Heart left ventricle (tissue), 13 donors: ENCODE results near the gene KCNK13.

ENCODE experiments used
- POLR2A ChIP-seq, 2 donors: fragments of 450-650 bp; IDR thresholded peaks; one replicate each; pipeline ENCODE4 v1.6.1; 2017; ENCODE audit warnings: antibody characterized with exemption in 2 of 2, mild to moderate bottlenecking in 2 of 2, moderate library complexity in 2 of 2
- TF ChIP-seq, protein P1 (sequence below), 12 donors: fragments of 200-600 bp; sonication (generic) in 4 of 12; IDR thresholded peaks; one replicate each; pipeline versions ENCODE4 v1.5.0 to v1.8.0; 2018 to 2022; ENCODE audit warnings: antibody characterized with exemption in 12 of 12, mild to moderate bottlenecking in 5 of 12
- donor health status: ischemic (EF 13 %, LVEDD 7.1; RV severe dilation, severe dysfunction).
- donor health status: DM: no; HTN: yes; CAD: no.
- donor health status: DM: no; HTN: no; CAD: no.
- donor health status: ischemic (EF 25% LVEDD 6.9; RV normal size, moderate dysfunction).
- donor health status: ischemic (EF 25% LVEDD 5.7; RV mildly dilated, moderate dysfunction).
- donor health status: ischemic (EF 35%, LVEDD 5.7; RV mildly dilated, moderate dysfunction).
- donor health status: nonischemic (EF 11% LVEDD 7.7; RV severe dilation, severe dysfunction).
- donor health status: DM: yes; HTN: yes; CAD: no.
- donor health status: PGD.
- donor health status: ischemic (EF 29% LVEDD 5.4; RV normal size, mild dysfunction).
- donor health status: nonischemic (EF 23%, LVEDD 6.1; RV moderate dilation, normal function).

GRCh38 chr14:90050271-90050670, 11.5 kb upstream of the KCNK13 start:
- TF ChIP-seq, protein P1, sequence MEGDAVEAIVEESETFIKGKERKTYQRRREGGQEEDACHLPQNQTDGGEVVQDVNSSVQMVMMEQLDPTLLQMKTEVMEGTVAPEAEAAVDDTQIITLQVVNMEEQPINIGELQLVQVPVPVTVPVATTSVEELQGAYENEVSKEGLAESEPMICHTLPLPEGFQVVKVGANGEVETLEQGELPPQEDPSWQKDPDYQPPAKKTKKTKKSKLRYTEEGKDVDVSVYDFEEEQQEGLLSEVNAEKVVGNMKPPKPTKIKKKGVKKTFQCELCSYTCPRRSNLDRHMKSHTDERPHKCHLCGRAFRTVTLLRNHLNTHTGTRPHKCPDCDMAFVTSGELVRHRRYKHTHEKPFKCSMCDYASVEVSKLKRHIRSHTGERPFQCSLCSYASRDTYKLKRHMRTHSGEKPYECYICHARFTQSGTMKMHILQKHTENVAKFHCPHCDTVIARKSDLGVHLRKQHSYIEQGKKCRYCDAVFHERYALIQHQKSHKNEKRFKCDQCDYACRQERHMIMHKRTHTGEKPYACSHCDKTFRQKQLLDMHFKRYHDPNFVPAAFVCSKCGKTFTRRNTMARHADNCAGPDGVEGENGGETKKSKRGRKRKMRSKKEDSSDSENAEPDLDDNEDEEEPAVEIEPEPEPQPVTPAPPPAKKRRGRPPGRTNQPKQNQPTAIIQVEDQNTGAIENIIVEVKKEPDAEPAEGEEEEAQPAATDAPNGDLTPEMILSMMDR (IDR thresholded peaks at IDR 0.05): no peak
- TF ChIP-seq POLR2A (IDR thresholded peaks at IDR 0.05): no peak
